HCT116 (cell line): ENCODE measurements around the gene P2RY12.

Experiments used
- CBX3 ChIP-seq: IDR thresholded peaks from 2 replicates; pipeline ENCODE4 v1.6.1; 2012; ENCODE audit warnings: low read depth
- CTCF ChIP-seq, 3 experiments: fragments of 200-600 bp in 1 of 3; sonication (generic) in 1 of 3; IDR thresholded peaks in 2 of 3; conservative IDR thresholded peaks in 1 of 3; 2 replicates each; pipeline ENCODE4 v1.5.1; 2012 to 2017; ENCODE audit warnings: low read depth in 2 of 3, low read length in 2 of 3, antibody characterized with exemption in 1 of 3, borderline replicate concordance in 1 of 3, control low read depth in 1 of 3, mild to moderate bottlenecking in 1 of 3, mixed read lengths in 1 of 3, mixed run types in 1 of 3, moderate library complexity in 1 of 3; ENCODE audit not compliant: insufficient read depth in 1 of 3
- EGR1 ChIP-seq: IDR thresholded peaks from 2 replicates; pipeline ENCODE4 v1.6.1; 2012; ENCODE audit warnings: low read depth
- MAX ChIP-seq: IDR thresholded peaks from 2 replicates; pipeline ENCODE4 v1.6.1; 2012

- no peak for TF ChIP-seq EGR1
- TF ChIP-seq MAX: no peak
- no peak for TF ChIP-seq CTCF (IDR thresholded peaks at IDR 0.05 in 2 of 3, conservative IDR thresholded peaks at IDR 0.05 in 1 of 3; ENCODE audit: borderline replicate concordance in 1 of 3, insufficient read depth in 1 of 3, low read depth in 2 of 3, low read length in 2 of 3)
- no peak for TF ChIP-seq CBX3
These were observed 64.4 kb downstream of the P2RY12 start for GRCh38 chr3:151320131-151320530.
